AG04449 (cell line): ENCODE results near the gene PRELP.
A peak's percentile ranks its signal among the peaks of the same experiment; 100 is the strongest.
"Not testable (repeated sequence)": the region's sequence is repeated elsewhere in the genome, so short reads cannot be mapped to it uniquely, and the experiment has no call there.

Source experiments
- CTCF ChIA-PET: fragments of 350-600 bp; formaldehyde crosslinking; extraction: SDS; loops from one replicate; lab custom pipeline; 2021; ENCODE audit warnings: antibody characterized with exemption; lab: Yijun Ruan, JAX
- POLR2A ChIA-PET: fragments of 400-600, 350-600 bp; formaldehyde crosslinking; extraction: SDS; loops from one replicate; lab custom pipeline; 2020; ENCODE audit warnings: antibody characterized with exemption, inconsistent platforms; lab: Yijun Ruan, JAX
- DNase-seq: peaks from one replicate; pipeline ENCODE4 v3.0.0-alpha.2; 2010; ENCODE audit warnings: low read depth, low spot score
- H3K4me3 ChIP-seq: 2 replicates; pipeline ENCODE4 v1.5.1; 2011; ENCODE audit warnings: low read depth, mild to moderate bottlenecking, control low read depth, low read length
- CTCF ChIP-seq: IDR thresholded peaks from one replicate; pipeline ENCODE4 v1.5.1; 2011; ENCODE audit warnings: mild to moderate bottlenecking, moderate library complexity, low read length, control low read depth, inconsistent platforms; ENCODE audit not compliant: insufficient read depth; ENCODE audit errors: missing control alignments

Gene PRELP

GRCh38 chr1:203463469-203464062, 12.0 kb upstream of the PRELP start:
- ChIA-PET CTCF (interaction anchor here (0.6 to 4.8 kb wide), 13 partner anchors 12 to 239 kb away, joined by 3 to 32 read pairs (median 5); partner anchors contain the start of gene PRELP), POLR2A (interaction anchor here (0.6 to 1.1 kb wide), 3 partner anchors 9 to 17 kb away, joined by 3 to 7 read pairs (median 4); no protein-coding TSS in a partner anchor)
- H3K4me3 ChIP-seq: no peak overlapping the region
- no peak for DNase-seq
- peak; percentile 21 for TF ChIP-seq CTCF

DNA sequence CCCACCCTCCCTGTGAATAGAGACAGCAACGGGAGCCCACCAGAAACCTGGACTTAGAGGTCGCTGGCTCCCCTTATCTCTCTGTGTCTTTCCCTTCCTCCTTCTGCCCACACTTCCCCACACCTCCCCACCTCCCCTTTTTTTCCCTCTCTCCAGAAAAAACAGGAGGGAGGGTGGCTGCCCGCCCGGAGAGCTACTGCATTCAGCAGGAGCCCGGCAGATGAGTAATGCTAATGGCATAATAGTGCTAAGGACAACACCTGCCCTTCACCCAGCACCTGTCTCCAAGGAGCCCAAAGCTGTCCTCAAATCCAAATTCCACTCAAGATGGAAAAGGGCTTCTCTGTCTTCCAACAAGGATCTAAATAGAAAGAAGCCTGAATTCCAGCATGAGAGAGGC, 11.4 kb upstream of the PRELP start:
- ChIA-PET POLR2A (interaction anchor here (0.6 to 1.1 kb wide), 3 partner anchors 9 to 16 kb away, joined by 3 to 7 read pairs (median 4); no protein-coding TSS in a partner anchor), CTCF (interaction anchor here (0.9 to 4.8 kb wide), 8 partner anchors 12 to 239 kb away, joined by 3 to 32 read pairs (median 8); partner anchors contain the start of gene PRELP)
- TF ChIP-seq CTCF: no peak
- DNase-seq: no peak
- H3K4me3 ChIP-seq: no peak overlapping the region

GRCh38 chr1:203464743-203465142, 10.9 kb upstream of the PRELP start:
- ChIA-PET POLR2A (no interaction called here), CTCF (interaction anchor here (3.0 to 4.8 kb wide), 2 partner anchors 11 to 124 kb away, joined by 28 to 32 read pairs; partner anchors contain the start of gene PRELP)
- H3K4me3 ChIP-seq: no peak overlapping the region
- no peak for TF ChIP-seq CTCF
- DNase-seq: no peak

GRCh38 chr1:203465146-203465798, 10.3 kb upstream of the PRELP start:
- no peak for TF ChIP-seq CTCF
- POLR2A ChIA-PET: interaction anchor here (1.8 kb wide), 1 partner anchor 15 kb away, joined by 5 read pairs; no protein-coding TSS in a partner anchor
- H3K4me3 ChIP-seq: no peak overlapping the region
- DNase-seq: no peak
- CTCF ChIA-PET: interaction anchor here (1.6 to 4.8 kb wide), 4 partner anchors 11 to 125 kb away, joined by 5 to 32 read pairs (median 20); partner anchors contain the start of gene PRELP

- ChIA-PET CTCF (interaction anchor here (0.6 to 4.8 kb wide), 10 partner anchors 10 to 202 kb away, joined by 3 to 32 read pairs (median 4); partner anchors contain the start of gene PRELP), POLR2A (interaction anchor here (1.1 to 1.8 kb wide), 2 partner anchors 14 to 190 kb away, joined by 3 to 5 read pairs; no protein-coding TSS in a partner anchor)
- no peak for DNase-seq
- TF ChIP-seq CTCF: no peak
- H3K4me3 ChIP-seq: no peak overlapping the region
Observed at GRCh38 chr1:203465948-203466347, 9.7 kb upstream of the PRELP start.

GRCh38 chr1:203466906-203467549, 8.6 kb upstream of the PRELP start:
- ChIA-PET CTCF (interaction anchor here (0.6 to 4.8 kb wide), 12 partner anchors 9 to 203 kb away, joined by 3 to 32 read pairs (median 4); partner anchors contain the start of gene PRELP), POLR2A (interaction anchor here (1.1 to 1.8 kb wide), 2 partner anchors 13 to 191 kb away, joined by 3 to 5 read pairs; no protein-coding TSS in a partner anchor)
- H3K4me3 ChIP-seq, DNase-seq: not testable (repeated sequence)
